Loucy (cell line): Measurements from ENCODE around the gene FLNA.

Experiments
- CTCF ChIP-seq: fragments of 200-600 bp; sonication (generic); conservative IDR thresholded peaks from 2 replicates; pipeline ENCODE4 v1.5.1; 2014; ENCODE audit warnings: mild to moderate bottlenecking, antibody characterized with exemption, low read length
- EZH2phosphoT487 ChIP-seq: fragments of 200-600 bp; IDR thresholded peaks from 2 replicates; pipeline ENCODE4 v1.6.1; 2018; ENCODE audit warnings: antibody characterized with exemption, mild to moderate bottlenecking, moderate library complexity, borderline replicate concordance

DNA sequence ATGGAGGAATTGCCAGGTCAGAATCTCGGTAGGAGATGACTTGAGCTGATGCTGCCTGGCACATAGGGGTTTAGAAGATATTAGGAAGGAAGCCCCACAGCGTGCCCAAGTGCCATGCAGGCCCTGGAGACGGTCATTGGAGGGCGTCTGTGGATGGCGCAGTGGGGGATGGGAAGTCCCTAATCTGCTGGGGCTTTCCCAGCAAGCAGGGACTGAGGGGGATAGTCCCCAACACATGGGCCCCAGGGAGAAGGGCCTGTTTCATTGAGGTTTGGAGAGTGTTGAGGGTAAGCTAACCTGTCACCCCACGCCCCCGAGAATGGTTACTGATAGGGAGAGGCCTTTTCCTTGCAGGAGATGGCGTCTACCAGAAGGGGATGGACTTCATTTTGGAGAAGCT is 44.8 kb upstream of the FLNA start:
- no peak for TF ChIP-seq CTCF
- no peak for TF ChIP-seq EZH2phosphoT487
